HG03354 (cell line): Measurements from ENCODE around the gene LOXL1.

Experiments
- ATAC-seq: cut with Tn5 transposase; IDR thresholded peaks from one replicate; pipeline ENCODE4 v1.9.1; 2021; ENCODE audit warnings: mild to moderate bottlenecking; ENCODE audit not compliant: unreplicated experiment, poor library complexity, severe bottlenecking

LOXL1 gene

GRCh38 chr15:73926219-73927002, at the start of gene LOXL1:
TSS of gene LOXL1 (plus strand) at chr15:73926462. CDS start at chr15:73926784, 322 bp downstream.
- ATAC-seq = no peak

- ATAC-seq = no peak
These were observed 46.8 kb upstream of the LOXL1 start for GRCh38 chr15:73879426-73879825.

GRCh38 chr15:73881579-73882320, 44.5 kb upstream of the LOXL1 start:
- no peak for ATAC-seq

- ATAC-seq = no peak
These were observed 43.4 kb upstream of the LOXL1 start for GRCh38 chr15:73882761-73883419.

- ATAC-seq = no peak
These were observed 42.1 kb upstream of the LOXL1 start for GRCh38 chr15:73884159-73884558.

- no peak for ATAC-seq
These were observed 40.1 kb upstream of the LOXL1 start for GRCh38 chr15:73885954-73886700.

- no peak for ATAC-seq
These were observed 39.4 kb upstream of the LOXL1 start for GRCh38 chr15:73886717-73887345.

- no peak for ATAC-seq
These were observed 38.8 kb upstream of the LOXL1 start for GRCh38 chr15:73887481-73887880.

GRCh38 chr15:73888224-73889041, 37.8 kb upstream of the LOXL1 start:
- no peak for ATAC-seq

GRCh38 chr15:73889053-73889761, 37.1 kb upstream of the LOXL1 start:
- no peak for ATAC-seq

- no peak for ATAC-seq
These were observed 36.5 kb upstream of the LOXL1 start for GRCh38 chr15:73889762-73890124.

GRCh38 chr15:73891328-73892315, 34.6 kb upstream of the LOXL1 start:
- ATAC-seq = no peak

GRCh38 chr15:73892446-73893226, 33.6 kb upstream of the LOXL1 start:
- ATAC-seq = no peak

GRCh38 chr15:73894133-73894814, 32.0 kb upstream of the LOXL1 start:
- no peak for ATAC-seq

- no peak for ATAC-seq
These were observed 28.6 kb upstream of the LOXL1 start for GRCh38 chr15:73897441-73898261.
